T-cell (primary cell): ENCODE data around the gene GAS2L2. TPM values are rescaled to one million over a fixed set of nuclear protein-coding genes. Genes with fewer than 3 reads are reported as not detected.

Experiments used
- ATAC-seq, 4 experiments: fragments of 200-7000 bp in 3 of 4; fragments of 150-1000 bp in 1 of 4; cut with Tn5 transposase; replicated peaks in 1 of 4; 1 replicate in 3 of 4; 2 replicates in 1 of 4; pipeline ENCODE4 v1.10.0; 2021; ENCODE audit warnings: moderate library complexity in 3 of 4, mild to moderate bottlenecking in 2 of 4, moderate number of reproducible peaks in 1 of 4
- CTCF ChIA-PET, 2 donors: fragments of 300-600 bp; sonication (Branson Sonifier 250); formaldehyde crosslinking; loops; one replicate each; lab custom pipeline; 2022; ENCODE audit warnings: antibody characterized with exemption in 2 of 2; lab: Charles Lee
- POLR2A ChIA-PET, 2 donors: fragments of 300-600 bp; sonication (Branson Sonifier 250); formaldehyde crosslinking; loops; one replicate each; lab custom pipeline; 2022; ENCODE audit warnings: antibody characterized with exemption in 2 of 2; lab: Charles Lee
- DNase-seq, 35 experiments: peaks; one replicate each; pipeline versions ENCODE4 v3.0.0 to v3.0.0-alpha.2; 2013 to 2023
- H3K27ac ChIP-seq: one replicate; pipeline ENCODE4 v1.5.1; 2013; ENCODE audit warnings: low read length
- H3K27me3 ChIP-seq, 2 experiments: replicated peaks in 1 of 2; 1 replicate in 1 of 2; 2 replicates in 1 of 2; pipeline versions ENCODE4 v1.6.1 to v1.7.0; 2013; ENCODE audit warnings: low read length in 1 of 2, mixed read lengths in 1 of 2; ENCODE audit not compliant: control insufficient read depth in 2 of 2, insufficient read depth in 2 of 2; ENCODE audit errors: extremely low read depth in 1 of 2
- H3K36me3 ChIP-seq, 2 donors: 1 replicate in 1 of 2; 2 replicates in 1 of 2; pipeline versions ENCODE4 v1.6.1 to v1.7.0; 2013; ENCODE audit warnings: low read length in 1 of 2; ENCODE audit not compliant: control insufficient read depth in 2 of 2, insufficient read depth in 1 of 2; ENCODE audit errors: extremely low read depth in 1 of 2
- H3K4me1 ChIP-seq, 2 experiments: 1 replicate in 1 of 2; 2 replicates in 1 of 2; pipeline versions ENCODE4 v1.6.1 to v1.7.0; 2013; ENCODE audit warnings: low read length in 2 of 2, mixed read lengths in 1 of 2; ENCODE audit not compliant: insufficient read depth in 2 of 2, control insufficient read depth in 1 of 2; ENCODE audit errors: extremely low read depth in 1 of 2
- H3K4me3 ChIP-seq, 2 donors: 1 replicate in 1 of 2; 2 replicates in 1 of 2; pipeline versions ENCODE4 v1.5.1 to v1.7.0; 2013; ENCODE audit warnings: mild to moderate bottlenecking in 2 of 2, low read length in 1 of 2, moderate library complexity in 1 of 2; ENCODE audit not compliant: control insufficient read depth in 1 of 2; ENCODE audit errors: extremely low read depth in 1 of 2
- H3K9me3 ChIP-seq: 2 replicates; pipeline ENCODE4 v1.7.0; 2013
- H3K27ac Mint-ChIP-seq, 2 donors: one replicate each; pipeline ENCODE4 v1.8.0; 2020 to 2021; ENCODE audit warnings: mild to moderate bottlenecking in 2 of 2, mixed read lengths in 2 of 2
- H3K27me3 Mint-ChIP-seq, 2 donors: one replicate each; pipeline ENCODE4 v1.8.0; 2021 to 2022; ENCODE audit warnings: mixed read lengths in 2 of 2
- H3K36me3 Mint-ChIP-seq: one replicate; pipeline ENCODE4 v1.8.0; 2021; ENCODE audit warnings: mixed read lengths
- H3K4me1 Mint-ChIP-seq, 3 donors: one replicate each; pipeline ENCODE4 v1.8.0; 2020 to 2022; ENCODE audit warnings: mixed read lengths in 3 of 3, mild to moderate bottlenecking in 1 of 3
- H3K4me3 Mint-ChIP-seq, 3 donors: one replicate each; pipeline ENCODE4 v1.8.0; 2020 to 2022; ENCODE audit warnings: mild to moderate bottlenecking in 3 of 3, mixed read lengths in 3 of 3, moderate library complexity in 3 of 3
- H3K9me3 Mint-ChIP-seq, 3 donors: one replicate each; pipeline ENCODE4 v1.8.0; 2020 to 2022; ENCODE audit warnings: mixed read lengths in 3 of 3
- WGBS: methylation state at CpG from one replicate; pipeline ENCODE4 v1.1.5; 2013; ENCODE audit warnings: missing lambda C conversion rate; ENCODE audit not compliant: insufficient coverage; 5-methylcytosine and 5-hydroxymethylcytosine counted together
- total RNA-seq, 35 experiments: library from RNA in 6 of 35; stranded (reverse) in 6 of 35; fragments of 120-200 nt in 1 of 35; gene quantifications; one replicate each; pipeline versions ENCODE4 v1.2.1 to v1.2.4 and lab custom pipeline; 2013 to 2026

GAS2L2 gene
- total RNA-seq, 5 donors from 2014 or later (not counting 1 experiment from before 2014, with no cell fraction given) = 0.07 to 0.26 (median 0.21) TPM; not detected in 1

DNA sequence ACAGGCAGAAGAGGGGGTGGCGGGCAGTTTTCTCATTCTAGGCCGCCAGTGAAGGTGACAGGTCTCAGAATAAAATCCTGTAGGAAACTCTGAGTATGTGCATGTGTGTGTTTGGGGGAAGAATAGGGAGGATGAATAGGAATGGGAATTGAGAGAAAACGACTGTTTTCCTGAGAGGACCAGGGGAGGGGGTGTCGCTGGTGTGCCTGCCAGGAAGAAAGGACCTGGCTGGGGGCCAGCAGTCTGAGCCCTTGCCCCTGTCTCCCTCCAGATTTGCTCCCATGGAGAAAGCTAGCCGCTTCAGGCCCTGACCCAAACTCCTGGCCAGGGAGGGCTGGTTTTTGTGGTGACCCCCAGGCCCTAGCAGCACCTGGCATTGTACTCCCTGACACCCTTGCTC lies 22.0 kb upstream of the GAS2L2 start:
- no peaks in the 10 kb centered on the region for H3K9me3 ChIP-seq
- ATAC-seq (no peak), DNase-seq (no peak)
- no peak overlapping the region for H3K27ac ChIP-seq
- 89% methylated on average over 4 of the region's 5 CpGs for WGBS
- H3K4me3 ChIP-seq = no peak overlapping the region
- peak overlapping the region in 1 of 2 donors; percentile 36 for H3K27ac Mint-ChIP-seq
- no peaks in the 10 kb centered on the region for H3K36me3 ChIP-seq
- H3K4me1 ChIP-seq = no peaks in the 10 kb centered on the region
- ChIA-PET POLR2A (no interaction called here), CTCF (no interaction called here)
- peaks cover 0 to 31% of the 10 kb centered on the region in 2 experiments for H3K27me3 ChIP-seq
- no peaks in the 10 kb centered on the region for H3K9me3 Mint-ChIP-seq
- peaks cover 0 to 15% of the 10 kb centered on the region in 2 donors for H3K27me3 Mint-ChIP-seq
- H3K4me1 Mint-ChIP-seq = no peaks in the 10 kb centered on the region
- H3K4me3 Mint-ChIP-seq = no peak overlapping the region
- no peaks in the 10 kb centered on the region for H3K36me3 Mint-ChIP-seq

DNA sequence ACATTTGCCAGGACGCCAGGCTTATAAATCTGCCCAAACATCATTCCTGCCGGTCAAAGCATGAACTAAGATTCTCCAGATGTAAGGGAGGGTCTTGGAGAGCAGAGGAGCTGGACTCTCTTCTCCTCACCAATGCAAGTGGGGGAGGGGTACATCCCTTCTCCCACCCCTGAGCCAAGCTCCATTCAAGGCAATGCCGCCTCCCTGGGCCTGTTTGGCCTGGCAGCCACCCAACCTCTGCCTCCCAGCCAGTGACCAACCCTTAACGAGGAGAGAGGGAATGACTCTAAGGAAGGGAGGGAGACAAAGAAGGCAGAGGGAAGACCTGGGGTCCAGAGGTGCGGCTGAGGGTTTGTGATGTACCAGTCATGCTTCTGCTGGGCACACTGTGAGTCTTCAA lies 21.5 kb upstream of the GAS2L2 start:
- H3K4me1 ChIP-seq = no peaks in the 10 kb centered on the region
- ATAC-seq (no peak), DNase-seq (no peak)
- H3K4me3 ChIP-seq = no peak overlapping the region
- no peak overlapping the region for H3K27ac ChIP-seq
- Mint-ChIP-seq H3K27ac (no peak overlapping the region), H3K36me3 (no peaks in the 10 kb centered on the region), H3K4me1 (no peaks in the 10 kb centered on the region), H3K4me3 (no peak overlapping the region), H3K27me3 (peaks cover 0 to 15% of the 10 kb centered on the region in 2 donors), H3K9me3 (no peaks in the 10 kb centered on the region)
- 43% methylated on average over 1 of the region's 5 CpGs for WGBS
- peaks cover 0 to 33% of the 10 kb centered on the region in 2 experiments for H3K27me3 ChIP-seq
- POLR2A ChIA-PET = no interaction called here
- H3K9me3 ChIP-seq = no peaks in the 10 kb centered on the region
- H3K36me3 ChIP-seq = no peaks in the 10 kb centered on the region
- CTCF ChIA-PET = interaction anchor here in 1 of 2 donors (0.6 kb wide), 1 partner anchor 185 kb away, joined by 9 read pairs; no protein-coding TSS in a partner anchor

DNA sequence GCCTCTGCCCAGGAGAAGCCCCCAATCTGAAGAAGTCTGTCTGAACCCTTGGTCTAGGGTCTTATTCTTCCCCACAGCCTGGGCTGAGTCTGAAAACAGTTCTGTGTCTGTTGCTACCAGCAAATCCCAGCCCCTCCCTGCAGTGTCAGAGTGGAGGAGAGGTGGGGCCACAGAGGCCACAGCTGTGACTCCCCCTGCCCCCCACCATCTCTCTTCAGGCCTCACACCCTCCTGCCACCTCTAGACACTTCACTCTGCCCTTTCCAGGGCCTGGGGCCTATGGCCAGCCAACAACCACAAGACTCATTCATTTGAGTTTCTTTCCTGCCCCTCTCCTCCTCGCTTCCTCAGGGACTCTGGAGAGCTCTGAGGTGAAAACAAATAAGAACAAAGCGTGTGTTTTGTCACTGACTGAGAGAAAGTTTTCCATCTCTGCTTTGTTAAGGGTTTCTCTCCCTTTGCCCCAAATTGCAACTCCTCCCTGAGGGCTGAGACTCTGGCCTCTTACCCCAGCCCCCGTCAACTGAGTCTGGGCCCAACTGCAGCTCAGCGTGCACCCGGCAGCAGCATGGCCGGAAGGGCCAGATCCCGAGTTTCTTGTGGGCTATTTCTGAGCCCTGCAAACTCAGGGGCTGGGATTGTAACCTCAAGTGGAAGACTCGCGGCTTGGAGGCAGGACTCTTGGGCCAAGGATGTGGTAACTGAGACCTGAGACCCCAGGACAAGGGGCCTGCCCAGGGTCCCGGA lies 20.8 kb upstream of the GAS2L2 start:
- H3K4me3 ChIP-seq = no peak overlapping the region
- ATAC-seq = no peak
- H3K4me1 Mint-ChIP-seq = no peaks in the 10 kb centered on the region
- H3K9me3 Mint-ChIP-seq = no peaks in the 10 kb centered on the region
- H3K27me3 ChIP-seq = peaks cover 0 to 31% of the 10 kb centered on the region in 2 experiments
- no peak for DNase-seq
- no peaks in the 10 kb centered on the region for H3K4me1 ChIP-seq
- ChIA-PET POLR2A (no interaction called here), CTCF (interaction anchor here in 1 of 2 donors (0.6 kb wide), 1 partner anchor 184 kb away, joined by 9 read pairs; no protein-coding TSS in a partner anchor)
- no peaks in the 10 kb centered on the region for H3K36me3 ChIP-seq
- H3K9me3 ChIP-seq = no peaks in the 10 kb centered on the region
- H3K27ac ChIP-seq = no peak overlapping the region
- H3K36me3 Mint-ChIP-seq = no peaks in the 10 kb centered on the region
- H3K27ac Mint-ChIP-seq = peak overlapping the region; percentile 8 to 57
- H3K27me3 Mint-ChIP-seq = peaks cover 3 to 14% of the 10 kb centered on the region in 2 donors
- no peak overlapping the region for H3K4me3 Mint-ChIP-seq
- WGBS = 82% methylated on average over 7 of the region's 10 CpGs

DNA sequence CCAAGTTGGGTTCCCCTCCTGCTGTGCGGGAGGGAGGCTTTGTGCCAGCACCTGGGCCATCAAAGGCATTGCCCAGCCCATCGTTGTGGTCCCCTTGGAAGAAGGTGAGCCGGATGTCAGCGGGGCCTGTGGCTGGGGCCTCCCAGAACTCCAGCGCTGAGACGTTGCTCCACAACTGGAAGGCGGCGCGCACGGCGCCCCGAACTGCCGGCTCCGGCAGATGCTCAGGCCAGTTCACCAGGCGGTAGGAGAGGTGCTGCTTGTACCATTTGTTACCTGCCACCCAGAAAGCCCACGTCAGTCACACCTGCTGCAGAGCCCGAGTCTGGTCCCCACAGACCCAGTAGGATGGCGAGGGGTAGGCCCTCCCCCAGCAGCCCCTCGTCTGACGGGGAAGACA lies 20.1 kb upstream of the GAS2L2 start:
- ChIA-PET CTCF (no interaction called here), POLR2A (no interaction called here)
- H3K27ac ChIP-seq = no peak overlapping the region
- DNase-seq (no peak), ATAC-seq (no peak)
- Mint-ChIP-seq H3K4me1 (no peaks in the 10 kb centered on the region), H3K27ac (no peak overlapping the region), H3K9me3 (no peaks in the 10 kb centered on the region), H3K36me3 (no peaks in the 10 kb centered on the region), H3K27me3 (peaks cover 3 to 9% of the 10 kb centered on the region in 2 donors), H3K4me3 (no peak overlapping the region)
- no peak overlapping the region for H3K4me3 ChIP-seq
- peaks cover 0 to 30% of the 10 kb centered on the region in 2 experiments for H3K27me3 ChIP-seq
- no peaks in the 10 kb centered on the region for H3K4me1 ChIP-seq
- 67% methylated on average over 20 of the region's 20 CpGs for WGBS
- H3K9me3 ChIP-seq = no peaks in the 10 kb centered on the region
- H3K36me3 ChIP-seq = no peaks in the 10 kb centered on the region

DNA sequence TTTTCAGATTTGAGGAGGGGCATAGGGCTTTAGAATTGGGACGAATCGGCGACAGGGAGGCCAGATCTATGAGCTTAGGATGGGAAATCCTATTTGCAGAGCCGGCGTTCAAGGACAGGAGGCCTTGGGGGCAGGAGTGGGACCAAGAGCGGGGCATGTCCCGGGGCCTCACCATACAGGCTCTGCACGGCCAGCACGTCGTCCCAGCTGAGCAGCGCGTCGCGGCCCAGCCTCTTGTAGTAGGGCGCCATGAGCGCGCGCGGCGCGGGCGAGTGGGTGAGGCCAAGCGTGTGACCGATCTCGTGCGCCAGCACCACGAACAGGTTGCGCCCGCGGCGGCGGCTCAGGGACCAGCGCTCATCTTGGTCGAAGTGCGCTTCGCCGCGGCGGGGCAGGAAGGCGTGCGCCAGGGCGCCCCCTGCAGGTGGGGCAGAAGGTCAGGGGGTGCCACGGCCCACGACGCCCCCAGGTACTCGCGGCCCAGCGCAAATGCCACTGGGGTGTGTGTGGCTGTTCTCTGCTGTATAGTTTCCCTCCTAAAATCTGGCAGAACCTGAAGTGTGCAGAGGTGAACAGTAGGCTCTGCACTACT lies 17.0 kb upstream of the GAS2L2 start:
- CTCF ChIA-PET = interaction anchor here (0.6 to 1.0 kb wide), 3 partner anchors 23 to 101 kb away, joined by 3 to 6 read pairs (median 3); partner anchors contain the start of gene TAF15 (in 1 of the 2)

DNA sequence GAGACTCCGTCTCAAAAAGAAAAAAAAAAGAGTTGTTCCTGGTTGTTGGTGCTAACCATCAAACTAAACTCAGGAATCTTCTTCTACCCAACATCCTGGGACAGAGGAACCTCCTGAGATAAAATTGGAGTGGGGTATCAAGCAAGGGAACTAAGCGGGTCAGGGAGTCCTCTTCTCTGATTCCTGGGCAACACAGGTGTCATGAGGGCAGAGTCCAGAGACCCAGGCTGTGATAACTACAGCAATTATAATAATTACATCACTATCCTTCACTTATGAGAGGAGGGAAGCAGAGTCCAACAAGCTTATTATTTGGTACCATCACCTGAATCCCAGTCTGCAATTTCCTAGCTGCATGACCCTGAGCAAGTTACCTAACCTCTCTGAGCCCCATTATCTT lies 15.8 kb upstream of the GAS2L2 start:
- H3K4me1 Mint-ChIP-seq = peaks cover 8 to 10% (median 10%) of the 10 kb centered on the region in 3 donors
- no peaks in the 10 kb centered on the region for H3K9me3 Mint-ChIP-seq
- no peaks in the 10 kb centered on the region for H3K36me3 ChIP-seq
- ChIA-PET POLR2A (interaction anchor here in 1 of 2 donors (0.6 kb wide), 1 partner anchor 26 kb away, joined by 4 read pairs; no protein-coding TSS in a partner anchor), CTCF (interaction anchor here (0.6 to 1.0 kb wide), 2 partner anchors 16 to 59 kb away, joined by 3 to 6 read pairs; no protein-coding TSS in a partner anchor)
- no peak overlapping the region for H3K27ac Mint-ChIP-seq
- WGBS = no CpG with 5 or more reads among the region's 2 CpGs
- H3K27me3 Mint-ChIP-seq = peaks cover 3 to 10% of the 10 kb centered on the region in 2 donors
- peaks cover 0 to 18% of the 10 kb centered on the region in 2 experiments for H3K27me3 ChIP-seq
- no peak overlapping the region for H3K27ac ChIP-seq
- ATAC-seq = no peak
- no peak overlapping the region for H3K4me3 ChIP-seq
- no peak overlapping the region for H3K4me3 Mint-ChIP-seq
- no peak for DNase-seq
- no peaks in the 10 kb centered on the region for H3K9me3 ChIP-seq
- H3K36me3 Mint-ChIP-seq = no peaks in the 10 kb centered on the region
- peaks cover 0 to 13% of the 10 kb centered on the region in 2 experiments for H3K4me1 ChIP-seq

More for the DNA sequence above, 17.0 kb upstream of the GAS2L2 start:
- DNase-seq (no peak), ATAC-seq (no peak)
- POLR2A ChIA-PET = no interaction called here
- Histone ChIP-seq H3K36me3 (no peaks in the 10 kb centered on the region), H3K9me3 (no peaks in the 10 kb centered on the region), H3K27ac (no peak overlapping the region), H3K4me1 (peaks cover 0 to 4% of the 10 kb centered on the region in 2 experiments), H3K27me3 (peaks cover 0 to 23% of the 10 kb centered on the region in 2 experiments), H3K4me3 (no peak overlapping the region)
- peaks cover 3 to 13% of the 10 kb centered on the region in 2 donors for H3K27me3 Mint-ChIP-seq
- 96% methylated on average over 39 of the region's 48 CpGs for WGBS
- H3K4me1 Mint-ChIP-seq = peaks cover under 1 to 4% (median 3%) of the 10 kb centered on the region in 3 donors
- no peaks in the 10 kb centered on the region for H3K9me3 Mint-ChIP-seq
- H3K4me3 Mint-ChIP-seq = no peak overlapping the region
- no peak overlapping the region for H3K27ac Mint-ChIP-seq
- no peaks in the 10 kb centered on the region for H3K36me3 Mint-ChIP-seq
